Endodermal cell (in vitro differentiated cells): ENCODE data around the gene MAL. TPM values are rescaled to one million over a fixed set of nuclear protein-coding genes. Genes with fewer than 3 reads are reported as not detected.

Experiments
- DNase-seq: peaks from one replicate; pipeline ENCODE4 v3.0.0-alpha.2; 2017
- H3K27ac ChIP-seq: 2 replicates; pipeline ENCODE4 v1.5.1; 2013; ENCODE audit warnings: mild to moderate bottlenecking, low read depth, low read length, moderate library complexity
- H3K27me3 ChIP-seq: 2 replicates; pipeline ENCODE4 v1.6.1; 2013; ENCODE audit warnings: mild to moderate bottlenecking, low read length, moderate library complexity; ENCODE audit not compliant: insufficient read depth, control insufficient read depth, poor library complexity, severe bottlenecking
- H3K36me3 ChIP-seq: 2 replicates; pipeline ENCODE4 v1.7.0; 2013; ENCODE audit warnings: mild to moderate bottlenecking, low read length, moderate library complexity; ENCODE audit not compliant: control insufficient read depth, insufficient read depth
- H3K4me1 ChIP-seq: one replicate; pipeline ENCODE4 v1.7.0; 2013; ENCODE audit warnings: low read length; ENCODE audit not compliant: control insufficient read depth, insufficient read depth
- H3K4me3 ChIP-seq: 2 replicates; pipeline ENCODE4 v1.5.1; 2013; ENCODE audit warnings: mild to moderate bottlenecking, low read length, moderate library complexity
- H3K9ac ChIP-seq: 2 replicates; pipeline ENCODE4 v1.6.1; 2013; ENCODE audit warnings: mild to moderate bottlenecking, low read length, moderate library complexity; ENCODE audit not compliant: poor library complexity, severe bottlenecking; ENCODE audit errors: extremely low read depth
- H3K9me3 ChIP-seq: 2 replicates; pipeline ENCODE4 v1.6.1; 2013; ENCODE audit warnings: mild to moderate bottlenecking, low read length, moderate library complexity; ENCODE audit not compliant: control insufficient read depth
- H3K27ac Mint-ChIP-seq: 2 replicates; pipeline ENCODE4 v1.8.0; 2020; ENCODE audit warnings: mixed read lengths
- H3K27me3 Mint-ChIP-seq: 2 replicates; pipeline ENCODE4 v1.8.0; 2021; ENCODE audit warnings: mild to moderate bottlenecking, mixed read lengths; ENCODE audit not compliant: insufficient read depth
- H3K36me3 Mint-ChIP-seq: 2 replicates; pipeline ENCODE4 v1.8.0; 2020; ENCODE audit warnings: low read depth, mixed read lengths
- H3K4me1 Mint-ChIP-seq: 2 replicates; pipeline ENCODE4 v1.8.0; 2020; ENCODE audit warnings: mixed read lengths
- H3K4me3 Mint-ChIP-seq: 2 replicates; pipeline ENCODE4 v1.8.0; 2020; ENCODE audit warnings: mild to moderate bottlenecking, moderate library complexity, mixed read lengths
- H3K9me3 Mint-ChIP-seq: 2 replicates; pipeline ENCODE4 v1.8.0; 2020; ENCODE audit warnings: mild to moderate bottlenecking, mixed read lengths
- WGBS, 2 experiments: methylation state at CpG; one replicate each; pipeline versions ENCODE4 v1.1.5 to v1.1.7; 2013; ENCODE audit warnings: missing lambda C conversion rate in 2 of 2, mixed read lengths in 1 of 2; ENCODE audit not compliant: insufficient coverage in 1 of 2, insufficient read length in 1 of 2; 5-methylcytosine and 5-hydroxymethylcytosine counted together
- total RNA-seq, 2 donors: library from RNA; stranded (reverse); fragmentation: NEBNext Ultra II Directional in 1 of 2; extraction: Animal tissue kit (Norgen Biotek cat#: 25700) in 1 of 2; gene quantifications; 2 replicates in 1 of 2; 3 replicates in 1 of 2; pipeline ENCODE4 v1.2.1, GENCODE V29; 2021
- TF ChIP-seq, protein P1 (sequence below): fragments of 200-600 bp; sonication (generic); conservative IDR thresholded peaks from 2 replicates; pipeline ENCODE4 v1.5.0; 2021; ENCODE audit warnings: antibody characterized with exemption, mild to moderate bottlenecking

The MAL gene
- total RNA-seq, 2 donors from 2014 or later = not detected

DNA sequence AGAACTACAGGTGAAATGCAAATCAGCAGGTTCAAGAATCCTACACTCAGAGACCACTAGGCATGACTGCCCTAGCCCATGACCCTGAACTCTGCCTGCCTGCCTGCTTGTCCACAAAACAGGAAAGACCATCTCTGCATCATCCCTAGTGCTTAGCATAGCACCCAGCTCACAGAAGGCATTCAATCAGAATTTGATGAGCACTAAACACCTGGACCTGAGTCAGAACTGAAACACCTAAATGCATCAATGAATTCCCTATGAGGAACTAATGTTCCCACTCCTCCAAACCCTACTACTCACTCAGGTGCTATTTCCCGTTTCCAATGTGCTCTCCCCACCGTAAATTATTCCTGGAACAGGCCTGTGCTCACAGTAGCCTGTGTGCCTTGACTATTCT, 74.4 kb downstream of the MAL start:
- H3K27me3 Mint-ChIP-seq = no peaks in the 10 kb centered on the region
- peaks cover 82% of the 10 kb centered on the region for H3K36me3 Mint-ChIP-seq
- Histone ChIP-seq H3K27ac (no peak overlapping the region), H3K27me3 (no peaks in the 10 kb centered on the region), H3K4me3 (no peak overlapping the region), H3K9me3 (no peaks in the 10 kb centered on the region), H3K9ac (no peak overlapping the region), H3K4me1 (no peaks in the 10 kb centered on the region), H3K36me3 (peaks cover 55% of the 10 kb centered on the region)
- H3K4me1 Mint-ChIP-seq = peaks cover 7% of the 10 kb centered on the region
- TF ChIP-seq, protein P1, sequence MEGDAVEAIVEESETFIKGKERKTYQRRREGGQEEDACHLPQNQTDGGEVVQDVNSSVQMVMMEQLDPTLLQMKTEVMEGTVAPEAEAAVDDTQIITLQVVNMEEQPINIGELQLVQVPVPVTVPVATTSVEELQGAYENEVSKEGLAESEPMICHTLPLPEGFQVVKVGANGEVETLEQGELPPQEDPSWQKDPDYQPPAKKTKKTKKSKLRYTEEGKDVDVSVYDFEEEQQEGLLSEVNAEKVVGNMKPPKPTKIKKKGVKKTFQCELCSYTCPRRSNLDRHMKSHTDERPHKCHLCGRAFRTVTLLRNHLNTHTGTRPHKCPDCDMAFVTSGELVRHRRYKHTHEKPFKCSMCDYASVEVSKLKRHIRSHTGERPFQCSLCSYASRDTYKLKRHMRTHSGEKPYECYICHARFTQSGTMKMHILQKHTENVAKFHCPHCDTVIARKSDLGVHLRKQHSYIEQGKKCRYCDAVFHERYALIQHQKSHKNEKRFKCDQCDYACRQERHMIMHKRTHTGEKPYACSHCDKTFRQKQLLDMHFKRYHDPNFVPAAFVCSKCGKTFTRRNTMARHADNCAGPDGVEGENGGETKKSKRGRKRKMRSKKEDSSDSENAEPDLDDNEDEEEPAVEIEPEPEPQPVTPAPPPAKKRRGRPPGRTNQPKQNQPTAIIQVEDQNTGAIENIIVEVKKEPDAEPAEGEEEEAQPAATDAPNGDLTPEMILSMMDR = no peak
- 98 to 100% methylated on average over 1 to 2 of the region's 2 CpGs for WGBS, 2 experiments
- H3K9me3 Mint-ChIP-seq = peaks cover 21% of the 10 kb centered on the region
- no peak overlapping the region for H3K27ac Mint-ChIP-seq
- no peak for DNase-seq
- no peak overlapping the region for H3K4me3 Mint-ChIP-seq

Other genes with a start within 250 kb of the MAL start
- not detected for gene TEKT4, start 154.3 kb upstream of the MAL start, total RNA-seq
- 10 to 100 TPM; 57.9 to 59.0 TPM for gene MRPS5, start 96.1 kb downstream of the MAL start, total RNA-seq
- 10 to 100 TPM; 27.8 to 37.1 TPM for gene ZNF514, start 134.1 kb downstream of the MAL start, total RNA-seq
- gene ZNF2, start 140.1 kb downstream of the MAL start, total RNA-seq = 1 to 10 TPM; 2.9 to 4.1 TPM
- 10 to 100 TPM; 14.7 to 16.7 TPM for gene ZNF892, start 181.8 kb downstream of the MAL start, total RNA-seq
- gene PROM2, start 248.7 kb downstream of the MAL start, total RNA-seq = 1 to 10 TPM; 2.2 to 2.3 TPM